ENCODE measurements around the gene CHRD.
A peak's percentile ranks its signal among the peaks of the same experiment; 100 is the strongest.

CHRD gene

GRCh38 chr3:184347321-184348056 is 32.4 kb upstream of the CHRD start:
- DNase-seq = no peak

DNA sequence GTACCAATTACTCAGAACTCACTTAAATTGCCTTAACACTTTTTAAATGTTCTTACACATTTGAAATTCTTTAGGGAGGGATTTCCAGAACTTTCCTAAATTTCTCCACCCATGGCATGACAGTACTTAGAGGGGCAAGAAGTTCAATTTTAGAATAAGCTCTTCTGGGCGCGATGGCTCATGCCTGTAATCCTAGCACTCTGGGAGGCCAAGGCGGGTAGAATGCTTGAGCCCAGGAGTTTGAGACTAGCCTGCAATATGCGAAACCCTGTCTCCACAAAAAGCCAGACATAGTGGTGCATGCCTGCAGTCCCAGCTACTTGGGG is 31.8 kb upstream of the CHRD start:
- no peak for DNase-seq

- no peak for DNase-seq
Observed at GRCh38 chr3:184349563-184350470, 30.0 kb upstream of the CHRD start.

DNA sequence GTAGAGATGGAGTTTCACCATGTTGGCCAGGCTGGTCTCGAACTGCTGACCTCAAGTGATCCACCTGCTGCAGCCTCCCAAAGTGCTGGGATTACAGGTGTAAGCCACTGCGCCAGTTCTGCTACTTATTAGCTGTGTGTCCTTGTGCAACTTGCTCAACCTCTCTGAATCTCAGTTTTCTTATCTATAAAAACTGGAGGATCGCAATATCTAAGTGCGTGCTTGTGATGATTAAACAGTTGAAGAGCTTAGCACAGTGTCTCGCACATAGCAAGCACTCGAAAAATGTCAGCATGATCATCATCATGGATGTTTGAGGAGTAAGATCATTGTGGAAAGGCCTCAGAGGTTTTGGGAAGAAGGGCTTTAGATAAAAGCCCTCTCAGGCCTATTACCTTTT is 29.2 kb upstream of the CHRD start:
- no peak for DNase-seq

GRCh38 chr3:184351511-184352148 is 28.2 kb upstream of the CHRD start:
- no peak for DNase-seq

- DNase-seq = no peak
Observed at GRCh38 chr3:184352149-184352785, 27.6 kb upstream of the CHRD start.

DNA sequence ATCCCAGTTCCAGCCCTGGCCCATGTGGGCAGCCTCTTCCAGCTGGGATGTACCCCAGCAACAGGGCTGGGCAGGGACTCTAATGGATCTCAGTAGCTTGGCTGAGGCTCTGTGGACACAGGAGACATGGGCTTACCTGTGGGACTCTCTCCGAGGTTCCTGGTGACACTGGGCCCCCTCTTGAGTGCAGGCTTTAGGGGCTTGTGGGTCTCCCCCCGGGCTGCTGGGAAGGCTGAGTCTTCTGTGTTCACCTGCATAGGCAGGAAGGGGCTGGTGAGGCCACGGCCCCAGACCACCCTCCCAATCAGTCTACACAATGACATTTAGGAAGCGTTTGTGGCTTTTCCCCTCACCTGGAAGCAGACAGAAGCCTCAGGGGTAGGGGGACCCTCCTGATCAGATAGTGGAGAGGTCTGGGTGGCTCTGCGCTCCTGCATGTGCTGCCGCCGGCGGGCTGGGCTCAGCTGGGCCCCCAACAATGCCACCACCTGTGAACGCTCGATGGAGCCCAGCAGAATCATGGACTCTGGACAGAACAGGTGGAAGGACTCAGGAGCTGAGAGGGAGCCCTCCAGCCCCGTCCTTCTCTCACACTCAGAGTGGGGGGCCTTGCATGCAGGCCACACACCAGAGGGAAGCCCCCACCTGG is 26.8 kb upstream of the CHRD start:
- DNase-seq = no peak

GRCh38 chr3:184353546-184353941 is 26.3 kb upstream of the CHRD start:
- no peak for DNase-seq

GRCh38 chr3:184354121-184354728 is 25.6 kb upstream of the CHRD start:
- peak; percentile 72 for DNase-seq

DNA sequence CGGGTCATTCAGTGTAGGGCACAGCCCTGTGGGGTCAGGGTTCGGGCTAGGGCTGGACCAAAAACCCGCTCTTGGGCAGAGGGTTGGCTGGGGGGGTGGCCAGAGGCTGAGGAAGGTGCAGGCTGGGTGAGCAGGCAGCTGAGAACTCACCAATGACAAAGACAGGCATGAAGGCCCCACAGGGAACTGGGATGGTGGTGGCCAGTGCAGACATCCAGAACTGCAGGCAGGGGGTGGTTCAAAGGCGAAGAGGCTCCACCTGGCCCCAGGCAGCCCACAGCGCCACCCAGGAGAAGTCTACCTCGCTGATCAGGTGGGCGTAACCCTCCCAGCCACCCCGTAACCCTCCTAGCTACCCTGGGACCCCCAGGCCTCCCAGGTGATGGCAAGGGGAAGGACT is 25.1 kb upstream of the CHRD start:
- DNase-seq = no peak

DNA sequence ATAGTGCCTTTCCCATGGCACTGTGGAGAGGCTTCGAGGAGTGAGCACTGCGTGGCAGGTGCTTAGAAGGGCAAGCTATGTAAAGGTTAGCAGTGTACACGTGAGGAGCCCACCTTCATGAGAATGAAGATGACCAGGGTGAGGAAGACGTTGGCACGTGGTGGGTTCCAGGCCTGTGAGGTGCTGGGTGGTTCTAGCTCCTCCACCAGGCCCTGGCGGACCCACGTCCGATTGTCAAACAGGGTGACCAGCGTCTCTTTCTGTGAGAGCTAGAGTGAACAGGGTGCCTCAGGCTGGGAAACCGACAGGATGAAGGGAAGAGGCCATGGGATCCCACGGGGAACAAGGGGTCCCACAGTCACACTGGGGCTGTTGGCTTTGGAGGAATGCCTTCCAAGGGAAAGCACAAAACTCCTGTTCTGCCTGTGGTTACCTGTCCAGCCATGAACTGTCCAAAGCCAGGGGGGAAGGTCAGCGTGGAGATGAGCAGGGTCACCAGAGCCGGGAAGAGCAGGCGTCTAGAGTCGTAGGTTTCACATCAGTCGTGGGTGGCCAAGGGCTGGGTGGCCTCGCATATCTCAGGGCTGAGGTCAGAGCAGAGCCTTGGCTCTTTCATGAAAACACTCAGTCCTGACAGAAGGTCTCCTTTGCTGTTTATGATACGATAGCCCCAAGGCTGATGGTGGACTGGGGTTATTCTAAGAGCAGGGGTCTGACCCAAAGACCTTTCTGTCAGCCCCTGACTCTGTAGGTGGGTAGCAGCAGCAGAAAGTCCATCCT is 24.4 kb upstream of the CHRD start:
- no peak for DNase-seq

DNA sequence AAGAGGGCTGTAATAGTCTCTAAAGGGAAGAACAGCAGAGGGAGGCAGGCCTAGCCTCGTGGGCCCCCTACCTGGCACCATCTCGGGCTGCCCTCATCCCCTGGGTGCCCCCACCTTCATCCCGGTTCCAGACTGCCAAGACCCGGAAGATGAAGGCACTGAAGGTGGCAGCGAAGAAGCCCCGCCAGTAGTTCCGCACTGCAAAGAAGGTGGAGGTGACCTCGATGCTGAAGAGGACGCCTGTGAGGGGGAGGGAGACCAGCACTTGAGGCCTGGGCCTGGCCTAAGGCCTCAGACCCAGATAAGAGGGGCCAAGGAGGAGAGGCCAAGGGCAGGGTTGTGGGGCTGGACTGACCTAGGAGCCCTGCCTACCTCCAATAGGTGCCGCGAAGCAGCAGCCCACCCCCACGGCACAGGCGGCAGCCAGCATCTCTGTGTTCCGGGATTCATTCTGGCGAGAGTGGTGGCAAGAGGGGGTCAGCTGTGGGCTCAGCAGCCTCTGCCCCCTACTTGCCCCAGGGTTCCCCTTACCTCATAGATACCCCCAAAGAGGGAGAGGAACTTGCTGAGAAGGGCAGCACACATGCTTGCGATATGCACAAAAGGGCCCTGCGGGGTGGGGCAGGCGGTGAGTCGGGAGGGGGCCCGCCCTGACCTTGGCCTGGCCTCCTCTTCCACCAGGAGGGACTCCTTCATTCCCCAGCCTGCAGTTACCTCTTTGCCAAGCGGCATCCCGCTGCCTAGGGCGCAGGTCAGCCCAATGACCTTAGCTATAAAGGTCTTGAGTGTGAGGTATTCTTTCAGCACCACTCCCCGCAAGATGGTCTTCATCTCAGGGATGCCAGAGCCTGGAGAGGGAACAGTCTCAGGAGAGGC is 22.4 kb upstream of the CHRD start:
- no peak for DNase-seq

- no peak for DNase-seq
Observed at GRCh38 chr3:184358124-184358767, 21.6 kb upstream of the CHRD start.

GRCh38 chr3:184358921-184359350 is 20.9 kb upstream of the CHRD start:
- DNase-seq = no peak

DNA sequence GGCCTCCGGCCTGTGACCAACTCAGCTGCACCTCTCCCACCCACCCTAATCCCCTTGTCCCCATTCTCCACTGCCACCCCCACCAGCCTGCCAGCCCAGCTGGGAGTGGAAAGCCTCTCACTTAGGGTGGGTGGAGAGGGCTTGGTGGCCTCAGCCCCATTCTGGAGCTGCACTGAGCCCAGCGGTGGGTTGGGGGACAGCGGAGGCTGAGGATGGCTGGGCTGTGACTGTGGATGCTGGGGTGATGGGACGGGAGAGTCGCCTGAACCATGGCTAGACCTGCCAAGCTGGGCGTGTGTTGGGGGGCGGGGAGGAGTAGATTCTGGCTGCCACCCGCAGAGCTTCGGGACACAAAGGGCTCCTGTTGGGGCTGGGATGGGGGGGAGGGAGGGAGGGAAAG is 20.2 kb upstream of the CHRD start:
- no peak for DNase-seq

DNA sequence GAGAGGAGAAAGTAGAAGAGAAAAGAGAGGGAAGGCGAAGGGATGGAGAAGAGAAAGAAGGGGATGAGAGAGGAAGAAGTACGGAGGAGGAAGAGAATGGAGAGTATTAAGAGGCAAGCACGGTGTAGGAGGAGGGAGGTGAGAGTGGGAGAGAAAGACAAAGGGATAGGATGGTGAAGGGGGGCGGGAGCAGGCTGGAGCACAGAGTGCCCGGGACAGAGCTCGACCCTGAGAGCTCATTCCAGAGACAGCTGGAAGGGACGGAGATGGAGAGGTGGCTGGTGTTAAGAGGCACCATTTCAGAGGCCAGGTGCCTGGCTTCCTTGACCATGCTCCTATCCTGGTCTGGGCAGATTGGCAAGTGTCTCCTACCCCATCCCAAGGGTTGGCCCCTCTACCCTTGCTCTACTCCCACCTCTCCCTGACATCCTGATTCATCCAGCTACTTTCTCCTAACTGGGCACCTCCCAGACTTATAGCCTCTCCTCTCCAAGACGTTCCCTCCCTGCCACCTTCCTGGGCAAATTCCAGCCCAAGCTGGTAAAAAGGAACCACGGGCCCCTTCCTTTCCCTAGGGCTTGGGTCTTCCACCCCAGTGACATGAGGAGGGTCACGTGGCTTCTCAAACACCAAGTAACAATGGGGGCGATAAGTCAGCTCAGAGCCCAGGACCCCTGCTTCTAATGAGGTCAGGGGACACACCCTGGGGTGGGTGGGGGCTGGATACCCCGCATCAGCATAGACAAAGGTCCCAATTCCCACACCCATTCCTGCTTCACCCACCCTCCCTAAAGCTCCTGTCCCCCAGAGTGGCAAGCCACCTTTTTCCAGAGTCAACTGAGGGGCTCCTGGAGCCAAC is 19.6 kb upstream of the CHRD start:
- DNase-seq = no peak

- DNase-seq = no peak
Observed at GRCh38 chr3:184360929-184361531, 18.8 kb upstream of the CHRD start.

GRCh38 chr3:184361532-184361931 is 18.3 kb upstream of the CHRD start, which contains the start of the genes CLCN2 and POLR2H:
Gene CLCN2, minus strand, starts transcription at chr3:184361605. Its CDS starts 126 bp downstream, at chr3:184361479.
Gene POLR2H, plus strand, starts transcription at chr3:184361710. Its CDS starts 1,783 bp downstream, at chr3:184363493.
- DNase-seq = peak; percentile 53

Data from stimulated activated CD4-positive, alpha-beta T cell treated with anti-CD3 and anti-CD28 coated beads, Interleukin-12 subunit alpha, Interleukin-12 subunit beta, amount 100 ng/mL, for 4 hours (primary cell).